DMS 273 (cell line): Measurements from ENCODE around the gene SLC8A2.

Experiments used
- DNase-seq: peaks from one replicate; lab custom pipeline; 2025; ENCODE audit not compliant: unreplicated experiment; lab: John Stamatoyannopoulos, UW

Gene SLC8A2

GRCh38 chr19:47471733-47472457, at the start of gene SLC8A2:
TSS of gene SLC8A2 (minus strand) at chr19:47471893. CDS start at chr19:47466403, 5,490 bp downstream.
- peak; percentile 90 for DNase-seq

- no peak for DNase-seq
Observed at GRCh38 chr19:47520839-47521238, 49.1 kb upstream of the SLC8A2 start.

GRCh38 chr19:47520343-47520806, 48.7 kb upstream of the SLC8A2 start:
- DNase-seq, result no peak

- DNase-seq, result no peak
Observed at GRCh38 chr19:47518854-47519253, 47.2 kb upstream of the SLC8A2 start.

- DNase-seq, result no peak
Observed at GRCh38 chr19:47518139-47518538, 46.4 kb upstream of the SLC8A2 start.

- DNase-seq, result peak; percentile 100
Observed at GRCh38 chr19:47514869-47515588, 43.3 kb upstream of the SLC8A2 start, which contains the start of gene NAPA. TSS of gene NAPA (minus strand) at chr19:47515063. CDS start at chr19:47514940, 123 bp downstream.

GRCh38 chr19:47514151-47514868, 42.6 kb upstream of the SLC8A2 start:
- DNase-seq, result peak; percentile 52

- peak; percentile 56 for DNase-seq
Observed at GRCh38 chr19:47512948-47513319, 41.2 kb upstream of the SLC8A2 start.

GRCh38 chr19:47512183-47512947, 40.7 kb upstream of the SLC8A2 start:
- DNase-seq, result peak; percentile 87

GRCh38 chr19:47511681-47512080, 40.0 kb upstream of the SLC8A2 start:
- peak; percentile 98 for DNase-seq

- DNase-seq, result peak; percentile 80
Observed at GRCh38 chr19:47511128-47511517, 39.4 kb upstream of the SLC8A2 start.

GRCh38 chr19:47510516-47511127, 38.9 kb upstream of the SLC8A2 start:
- peak; percentile 69 for DNase-seq

- peak; percentile 73 for DNase-seq
Observed at GRCh38 chr19:47509973-47510372, 38.3 kb upstream of the SLC8A2 start.

- DNase-seq, result peak; percentile 57
Observed at GRCh38 chr19:47509170-47509847, 37.6 kb upstream of the SLC8A2 start.

GRCh38 chr19:47508721-47509120, 37.0 kb upstream of the SLC8A2 start:
- DNase-seq, result no peak

GRCh38 chr19:47507924-47508553, 36.3 kb upstream of the SLC8A2 start:
- DNase-seq, result peak; percentile 91

GRCh38 chr19:47507012-47507411, 35.3 kb upstream of the SLC8A2 start:
- peak; percentile 97 for DNase-seq

GRCh38 chr19:47506459-47506858, 34.8 kb upstream of the SLC8A2 start:
- no peak for DNase-seq

- DNase-seq, result no peak
Observed at GRCh38 chr19:47505506-47505905, 33.8 kb upstream of the SLC8A2 start.
